Ectodermal cell (in vitro differentiated cells): ENCODE results near the gene OARD1.

Experiments
- H3K27ac ChIP-seq: 2 replicates; pipeline ENCODE4 v1.7.0; 2013; ENCODE audit warnings: mild to moderate bottlenecking, low read depth, low read length; ENCODE audit not compliant: insufficient read depth, poor library complexity, severe bottlenecking
- H3K27me3 ChIP-seq: 2 replicates; pipeline ENCODE4 v1.7.0; 2013; ENCODE audit warnings: mild to moderate bottlenecking, low read length; ENCODE audit not compliant: insufficient read depth, control insufficient read depth, poor library complexity, severe bottlenecking
- H3K36me3 ChIP-seq: one replicate; pipeline ENCODE4 v1.7.0; 2013; ENCODE audit warnings: low read length; ENCODE audit not compliant: control insufficient read depth, insufficient read depth
- H3K4me1 ChIP-seq: one replicate; pipeline ENCODE4 v1.7.0; 2013; ENCODE audit warnings: low read length; ENCODE audit not compliant: control insufficient read depth, insufficient read depth
- H3K4me3 ChIP-seq: 2 replicates; pipeline ENCODE4 v1.7.0; 2013; ENCODE audit warnings: low read depth, low read length, control low read depth; ENCODE audit not compliant: insufficient read depth
- H3K9me3 ChIP-seq: 2 replicates; pipeline ENCODE4 v1.7.0; 2013; ENCODE audit warnings: mild to moderate bottlenecking, low read length, moderate library complexity; ENCODE audit not compliant: control insufficient read depth
- WGBS, 2 experiments: methylation state at CpG; one replicate each; pipeline ENCODE4 v1.1.7; 2013; ENCODE audit warnings: missing lambda C conversion rate in 2 of 2; 5-methylcytosine and 5-hydroxymethylcytosine counted together

OARD1 gene

GRCh38 chr6:41092421-41093140 lies 20.4 kb upstream of the OARD1 start:
- no peak overlapping the region for H3K4me3 ChIP-seq
- H3K4me1 ChIP-seq = no peaks in the 10 kb centered on the region
- H3K9me3 ChIP-seq = no peaks in the 10 kb centered on the region
- 96% methylated on average over 3 to 4 of the region's 4 CpGs for WGBS, 2 experiments
- no peak overlapping the region for H3K27ac ChIP-seq
- H3K36me3 ChIP-seq = peaks cover 68% of the 10 kb centered on the region
- no peaks in the 10 kb centered on the region for H3K27me3 ChIP-seq

- no peak overlapping the region for H3K27ac ChIP-seq
- H3K4me1 ChIP-seq = no peaks in the 10 kb centered on the region
- H3K4me3 ChIP-seq = no peak overlapping the region
- 38 to 57% methylated on average over 1 of the region's 1 CpG for WGBS, 2 experiments
- H3K9me3 ChIP-seq = no peaks in the 10 kb centered on the region
- H3K36me3 ChIP-seq = peaks cover 55% of the 10 kb centered on the region
- no peaks in the 10 kb centered on the region for H3K27me3 ChIP-seq
These were observed 18.9 kb upstream of the OARD1 start for GRCh38 chr6:41090841-41091761.

GRCh38 chr6:41088451-41088850 lies 16.3 kb upstream of the OARD1 start:
- Histone ChIP-seq H3K27ac (no peak overlapping the region), H3K4me1 (no peaks in the 10 kb centered on the region), H3K27me3 (no peaks in the 10 kb centered on the region), H3K36me3 (peaks cover 35% of the 10 kb centered on the region), H3K4me3 (no peak overlapping the region), H3K9me3 (no peaks in the 10 kb centered on the region)
- 88 to 92% methylated on average over 3 to 4 of the region's 4 CpGs for WGBS, 2 experiments

GRCh38 chr6:41085182-41085581 lies 13.0 kb upstream of the OARD1 start:
- Histone ChIP-seq H3K36me3 (peaks cover 23% of the 10 kb centered on the region), H3K27me3 (no peaks in the 10 kb centered on the region), H3K9me3 (no peaks in the 10 kb centered on the region), H3K27ac (no peak overlapping the region), H3K4me1 (no peaks in the 10 kb centered on the region), H3K4me3 (no peak overlapping the region)

GRCh38 chr6:41083072-41083471 lies 10.9 kb upstream of the OARD1 start:
- Histone ChIP-seq H3K27ac (no peak overlapping the region), H3K4me3 (no peak overlapping the region), H3K36me3 (peaks cover 29% of the 10 kb centered on the region), H3K9me3 (no peaks in the 10 kb centered on the region), H3K27me3 (no peaks in the 10 kb centered on the region), H3K4me1 (no peaks in the 10 kb centered on the region)

- Histone ChIP-seq H3K4me1 (no peaks in the 10 kb centered on the region), H3K27ac (no peak overlapping the region), H3K9me3 (no peaks in the 10 kb centered on the region), H3K4me3 (no peak overlapping the region), H3K36me3 (peaks cover 29% of the 10 kb centered on the region), H3K27me3 (no peaks in the 10 kb centered on the region)
- WGBS, 2 experiments = 97% methylated on average over 2 of the region's 2 CpGs
These were observed 8.5 kb upstream of the OARD1 start for GRCh38 chr6:41080621-41081020.

GRCh38 chr6:41079080-41079479 lies 6.9 kb upstream of the OARD1 start:
- Histone ChIP-seq H3K9me3 (no peaks in the 10 kb centered on the region), H3K4me1 (peaks cover 9% of the 10 kb centered on the region), H3K4me3 (no peak overlapping the region), H3K27me3 (no peaks in the 10 kb centered on the region), H3K36me3 (peaks cover 25% of the 10 kb centered on the region), H3K27ac (no peak overlapping the region)
- WGBS, 2 experiments = 91 to 94% methylated on average over 1 of the region's 1 CpG

GRCh38 chr6:41078101-41078500 lies 5.9 kb upstream of the OARD1 start:
- Histone ChIP-seq H3K36me3 (peaks cover 25% of the 10 kb centered on the region), H3K27ac (no peak overlapping the region), H3K4me1 (peaks cover 9% of the 10 kb centered on the region), H3K9me3 (no peaks in the 10 kb centered on the region), H3K27me3 (no peaks in the 10 kb centered on the region), H3K4me3 (no peak overlapping the region)
- WGBS, 2 experiments = 83 to 100% methylated on average over 1 to 2 of the region's 3 CpGs

GRCh38 chr6:41077536-41077935 lies 5.4 kb upstream of the OARD1 start:
- no peaks in the 10 kb centered on the region for H3K27me3 ChIP-seq

More at GRCh38 chr6:41077536-41077935, 5.4 kb upstream of the OARD1 start:
- Histone ChIP-seq H3K36me3 (peaks cover 25% of the 10 kb centered on the region), H3K4me3 (no peak overlapping the region), H3K27ac (no peak overlapping the region), H3K4me1 (peaks cover 9% of the 10 kb centered on the region), H3K9me3 (no peaks in the 10 kb centered on the region)
- WGBS, 2 experiments = 94 to 100% methylated on average over 2 of the region's 2 CpGs
